NCI-H69 (cell line): ENCODE data around the gene C22orf23.

Experiments
- DNase-seq: peaks from one replicate; lab custom pipeline; 2025; lab: John Stamatoyannopoulos, UW

C22orf23 gene

GRCh38 chr22:37925330-37925729 is 28.1 kb downstream of the C22orf23 start:
- no peak for DNase-seq

GRCh38 chr22:37924386-37925065 is 28.9 kb downstream of the C22orf23 start:
- no peak for DNase-seq

- DNase-seq: no peak
Measured at GRCh38 chr22:37923927-37924326, 29.5 kb downstream of the C22orf23 start.

GRCh38 chr22:37922191-37922590 is 31.2 kb downstream of the C22orf23 start:
- peak; percentile 15 for DNase-seq

- no peak for DNase-seq
Measured at GRCh38 chr22:37920126-37920525, 33.3 kb downstream of the C22orf23 start.

- DNase-seq: no peak
Measured at GRCh38 chr22:37918580-37919270, 34.7 kb downstream of the C22orf23 start.

GRCh38 chr22:37917874-37918548 is 35.4 kb downstream of the C22orf23 start:
- DNase-seq: no peak

- no peak for DNase-seq
Measured at GRCh38 chr22:37916311-37916710, 37.1 kb downstream of the C22orf23 start.

- peak; percentile 62 for DNase-seq
Measured at GRCh38 chr22:37913233-37913721, 40.1 kb downstream of the C22orf23 start.

- no peak for DNase-seq
Measured at GRCh38 chr22:37912171-37912570, 41.2 kb downstream of the C22orf23 start.

- no peak for DNase-seq
Measured at GRCh38 chr22:37911697-37912096, 41.7 kb downstream of the C22orf23 start.

GRCh38 chr22:37910890-37911672 is 42.3 kb downstream of the C22orf23 start:
- peak; percentile 19 for DNase-seq

GRCh38 chr22:37909766-37910165 is 43.6 kb downstream of the C22orf23 start:
- no peak for DNase-seq

- DNase-seq: peak; percentile 23
Measured at GRCh38 chr22:37907036-37907954, 46.1 kb downstream of the C22orf23 start.

- peak; percentile 45 for DNase-seq
Measured at GRCh38 chr22:37906364-37907008, 46.9 kb downstream of the C22orf23 start.

- peak; percentile 86 for DNase-seq
Measured at GRCh38 chr22:37905534-37906363, 47.7 kb downstream of the C22orf23 start, which contains the start of gene MICALL1. TSS of gene MICALL1 (plus strand) at chr22:37906297. CDS start at chr22:37906423, 126 bp downstream.

- peak; percentile 72 for DNase-seq
Measured at GRCh38 chr22:37904572-37905533, 48.5 kb downstream of the C22orf23 start.
